PC-3 (cell line): Measurements from ENCODE around the gene CHKA.

ENCODE experiments used
- CTCF ChIP-seq: fragments of 300-600 bp; sonication (generic); conservative IDR thresholded peaks from 2 replicates; pipeline ENCODE4 v1.5.1; 2017; ENCODE audit warnings: antibody characterized with exemption, low read depth, mild to moderate bottlenecking, low read length
- EZH2 ChIP-seq: fragments of 300-600 bp; sonication (generic); IDR thresholded peaks from one replicate; pipeline ENCODE4 v1.6.1; 2017; ENCODE audit warnings: antibody characterized with exemption, mild to moderate bottlenecking, low read length; ENCODE audit not compliant: unreplicated experiment
- EZH2phosphoT487 ChIP-seq: fragments of 300-600 bp; sonication (generic); IDR thresholded peaks from 2 replicates; pipeline ENCODE4 v1.6.1; 2018; ENCODE audit warnings: mild to moderate bottlenecking, antibody characterized with exemption, low read length, borderline replicate concordance

GRCh38 chr11:68021167-68021787 lies 99.9 kb downstream of the CHKA start:
- TF ChIP-seq CTCF (peak; percentile 70), EZH2 (no peak), EZH2phosphoT487 (no peak)
